BLaER1 (cell line): ENCODE results near the gene GARIN5B.
"Not testable (repeated sequence)": the region's sequence is repeated elsewhere in the genome, so short reads cannot be mapped to it uniquely, and the experiment has no call there.

Source experiments
- H3K27ac ChIP-seq: shearing (Covaris generic); formaldehyde crosslinking; 2 replicates; pipeline ENCODE4 v1.8.1; 2022
- H3K27me3 ChIP-seq: shearing (Covaris generic); formaldehyde crosslinking; 2 replicates; pipeline ENCODE4 v1.8.1; 2022
- H3K36me3 ChIP-seq: shearing (Covaris generic); formaldehyde crosslinking; 2 replicates; pipeline ENCODE4 v1.8.1; 2022
- H3K4me1 ChIP-seq: shearing (Covaris generic); formaldehyde crosslinking; 2 replicates; pipeline ENCODE4 v1.8.1; 2022
- H3K4me2 ChIP-seq: shearing (Covaris generic); formaldehyde crosslinking; 2 replicates; pipeline ENCODE4 v1.8.1; 2022
- H3K4me3 ChIP-seq: shearing (Covaris generic); formaldehyde crosslinking; 2 replicates; pipeline ENCODE4 v1.8.1; 2022
- H3K9ac ChIP-seq: shearing (Covaris generic); formaldehyde crosslinking; 2 replicates; pipeline ENCODE4 v1.8.1; 2022
- H3K9me3 ChIP-seq: shearing (Covaris generic); formaldehyde crosslinking; 2 replicates; pipeline ENCODE4 v1.8.1; 2022
- H4K20me1 ChIP-seq: shearing (Covaris generic); formaldehyde crosslinking; 2 replicates; pipeline ENCODE4 v1.8.1; 2022
- Cebpa-rat ChIP-seq: shearing (Covaris generic); IDR thresholded peaks from 2 replicates; pipeline ENCODE4 v1.8.1; 2022

Gene GARIN5B

GRCh38 chr19:55341595-55342531, 21.2 kb downstream of the GARIN5B start:
- Histone ChIP-seq H3K9ac (peak overlapping the region; percentile 89; the same call in 1 of the 2 replicates), H3K27me3 (no peaks in the 10 kb centered on the region), H3K36me3 (peaks cover 53% of the 10 kb centered on the region), H3K4me3 (peak overlapping the region; percentile 84), H3K4me1 (peaks cover 53% of the 10 kb centered on the region), H3K4me2 (peak overlapping the region; percentile 99), H3K9me3 (no peaks in the 10 kb centered on the region), H4K20me1 (peaks cover 13% of the 10 kb centered on the region), H3K27ac (peak overlapping the region; percentile 44; the same call in 1 of the 2 replicates)
- TF ChIP-seq Cebpa-rat, result no peak

GRCh38 chr19:55341171-55341588, 21.9 kb downstream of the GARIN5B start:
- no peaks in the 10 kb centered on the region for H3K27me3 ChIP-seq
- H3K4me1 ChIP-seq, result peaks cover 52% of the 10 kb centered on the region
- H3K9me3 ChIP-seq, result no peaks in the 10 kb centered on the region
- peak overlapping the region; percentile 89 for H3K27ac ChIP-seq
- peak overlapping the region; percentile 99 for H3K4me2 ChIP-seq
- TF ChIP-seq Cebpa-rat, result no peak
- peak overlapping the region; percentile 89 for H3K9ac ChIP-seq
- H3K36me3 ChIP-seq, result peaks cover 48% of the 10 kb centered on the region
- peaks cover 13% of the 10 kb centered on the region for H4K20me1 ChIP-seq
- H3K4me3 ChIP-seq, result peak overlapping the region; percentile 84

- H3K27ac ChIP-seq, result peak overlapping the region; percentile 89
Observed at GRCh38 chr19:55340784-55341147, 22.3 kb downstream of the GARIN5B start.

GRCh38 chr19:55339889-55340783, 22.9 kb downstream of the GARIN5B start:
- Histone ChIP-seq H3K4me1 (peaks cover 48% of the 10 kb centered on the region), H3K9me3 (no peaks in the 10 kb centered on the region), H3K4me2 (peak overlapping the region; percentile 99), H3K9ac (peak overlapping the region; percentile 89), H4K20me1 (peaks cover 13% of the 10 kb centered on the region), H3K27me3 (no peaks in the 10 kb centered on the region), H3K4me3 (peak overlapping the region; percentile 84), H3K27ac (peak overlapping the region; percentile 89), H3K36me3 (peaks cover 37% of the 10 kb centered on the region)
- TF ChIP-seq Cebpa-rat, result no peak

More at GRCh38 chr19:55340784-55341147, 22.3 kb downstream of the GARIN5B start:
- H3K36me3 ChIP-seq, result peaks cover 44% of the 10 kb centered on the region
- H3K9me3 ChIP-seq, result no peaks in the 10 kb centered on the region
- peaks cover 13% of the 10 kb centered on the region for H4K20me1 ChIP-seq
- H3K4me1 ChIP-seq, result peaks cover 52% of the 10 kb centered on the region
- TF ChIP-seq Cebpa-rat, result no peak
- H3K9ac ChIP-seq, result peak overlapping the region; percentile 89
- peak overlapping the region; percentile 99 for H3K4me2 ChIP-seq
- H3K27me3 ChIP-seq, result no peaks in the 10 kb centered on the region
- H3K4me3 ChIP-seq, result peak overlapping the region; percentile 84

GRCh38 chr19:55339105-55339888, 23.8 kb downstream of the GARIN5B start, which contains the start of gene KMT5C:
Gene KMT5C, plus strand, starts transcription at chr19:55339876. Its CDS starts 2,061 bp downstream, at chr19:55341937.
- Histone ChIP-seq H3K27me3 (no peaks in the 10 kb centered on the region), H3K27ac (peak within 1 kb of the TSS; percentile 92), H3K9ac (peak within 1 kb of the TSS; percentile 89), H3K4me3 (peak within 1 kb of the TSS; percentile 84), H3K4me1 (peaks cover 40% of the 10 kb centered on the region), H3K4me2 (peak within 1 kb of the TSS; percentile 99), H3K9me3 (no peaks in the 10 kb centered on the region), H4K20me1 (peaks cover 13% of the 10 kb centered on the region), H3K36me3 (peaks cover 29% of the 10 kb centered on the region)
- TF ChIP-seq Cebpa-rat, result no peak

GRCh38 chr19:55336101-55336500, 27.0 kb downstream of the GARIN5B start:
- H3K9me3 ChIP-seq, result no peaks in the 10 kb centered on the region
- no peaks in the 10 kb centered on the region for H3K27me3 ChIP-seq
- no peak for TF ChIP-seq Cebpa-rat
- H3K4me3 ChIP-seq, result no peak overlapping the region
- H3K27ac ChIP-seq, result no peak overlapping the region
- H3K4me1 ChIP-seq, result peaks cover 9% of the 10 kb centered on the region
- no peak overlapping the region for H3K4me2 ChIP-seq
- no peaks in the 10 kb centered on the region for H4K20me1 ChIP-seq
- H3K9ac ChIP-seq, result no peak overlapping the region
- no peaks in the 10 kb centered on the region for H3K36me3 ChIP-seq

- no peak for TF ChIP-seq Cebpa-rat
- H3K4me1 ChIP-seq, result peaks cover 9% of the 10 kb centered on the region
- no peak overlapping the region for H3K4me2 ChIP-seq
- no peak overlapping the region for H3K4me3 ChIP-seq
- H3K9me3 ChIP-seq, result no peaks in the 10 kb centered on the region
- no peak overlapping the region for H3K9ac ChIP-seq
- H3K36me3 ChIP-seq, result no peaks in the 10 kb centered on the region
- no peaks in the 10 kb centered on the region for H3K27me3 ChIP-seq
- H3K27ac ChIP-seq, result no peak overlapping the region
- H4K20me1 ChIP-seq, result no peaks in the 10 kb centered on the region
Observed at GRCh38 chr19:55333870-55334269, 29.2 kb downstream of the GARIN5B start.

- not testable (repeated sequence) for H3K27ac ChIP-seq, H3K36me3 ChIP-seq, H3K9ac ChIP-seq, H3K27me3 ChIP-seq, H3K4me2 ChIP-seq, H3K4me3 ChIP-seq, H3K9me3 ChIP-seq, H4K20me1 ChIP-seq
- peaks cover 21% of the 10 kb centered on the region for H3K4me1 ChIP-seq
Observed at GRCh38 chr19:55329791-55330190, 33.3 kb downstream of the GARIN5B start.

GRCh38 chr19:55328774-55329318, 34.2 kb downstream of the GARIN5B start:
- peaks cover 31% of the 10 kb centered on the region for H3K4me1 ChIP-seq
- not testable (repeated sequence) for H3K4me3 ChIP-seq, H3K27me3 ChIP-seq, H4K20me1 ChIP-seq, H3K27ac ChIP-seq, H3K36me3 ChIP-seq, H3K9ac ChIP-seq, H3K9me3 ChIP-seq, H3K4me2 ChIP-seq
